ENCODE data around the gene CTCFL.

Gene CTCFL, protein sequence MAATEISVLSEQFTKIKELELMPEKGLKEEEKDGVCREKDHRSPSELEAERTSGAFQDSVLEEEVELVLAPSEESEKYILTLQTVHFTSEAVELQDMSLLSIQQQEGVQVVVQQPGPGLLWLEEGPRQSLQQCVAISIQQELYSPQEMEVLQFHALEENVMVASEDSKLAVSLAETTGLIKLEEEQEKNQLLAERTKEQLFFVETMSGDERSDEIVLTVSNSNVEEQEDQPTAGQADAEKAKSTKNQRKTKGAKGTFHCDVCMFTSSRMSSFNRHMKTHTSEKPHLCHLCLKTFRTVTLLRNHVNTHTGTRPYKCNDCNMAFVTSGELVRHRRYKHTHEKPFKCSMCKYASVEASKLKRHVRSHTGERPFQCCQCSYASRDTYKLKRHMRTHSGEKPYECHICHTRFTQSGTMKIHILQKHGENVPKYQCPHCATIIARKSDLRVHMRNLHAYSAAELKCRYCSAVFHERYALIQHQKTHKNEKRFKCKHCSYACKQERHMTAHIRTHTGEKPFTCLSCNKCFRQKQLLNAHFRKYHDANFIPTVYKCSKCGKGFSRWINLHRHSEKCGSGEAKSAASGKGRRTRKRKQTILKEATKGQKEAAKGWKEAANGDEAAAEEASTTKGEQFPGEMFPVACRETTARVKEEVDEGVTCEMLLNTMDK

DNA sequence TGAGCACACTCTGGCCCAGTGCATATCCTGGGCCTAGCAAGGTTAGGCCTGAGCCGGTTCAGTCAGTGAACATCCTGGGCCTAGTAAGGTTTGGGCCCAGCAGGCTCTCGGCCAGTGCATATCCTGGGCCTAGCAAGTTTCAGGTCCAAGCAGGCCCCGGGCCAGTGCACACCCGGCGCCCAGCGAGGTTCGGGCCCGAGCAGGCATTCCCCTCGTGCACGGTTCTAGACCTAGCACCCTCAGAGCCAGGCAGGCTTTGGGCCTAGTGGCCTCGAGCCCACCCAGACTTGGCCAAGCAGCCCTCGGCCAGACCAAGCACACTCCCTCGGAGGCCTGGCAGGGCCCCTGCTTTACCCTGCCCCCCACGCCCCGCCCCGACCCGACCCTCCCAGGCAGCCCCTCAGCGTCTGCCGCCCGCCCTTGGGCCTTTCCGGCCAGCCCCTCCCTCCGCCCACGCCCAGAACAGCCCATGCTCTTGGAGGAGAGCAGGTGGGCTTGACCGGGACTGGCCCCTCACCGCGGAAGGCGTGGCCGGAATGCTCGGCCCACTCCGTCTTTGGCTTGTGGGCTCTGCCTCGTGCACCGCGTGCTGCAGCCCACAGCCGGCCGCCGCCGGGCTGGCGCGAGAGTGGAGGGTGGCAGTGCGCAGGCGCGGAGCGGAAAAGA is at the start of gene CTCFL:
Gene CTCFL, minus strand, starts transcription at position 630 of the 666 bp plus-strand sequence. CDS start 935 bp downstream, outside the sequence.
- DNase-seq: no peak

DNA sequence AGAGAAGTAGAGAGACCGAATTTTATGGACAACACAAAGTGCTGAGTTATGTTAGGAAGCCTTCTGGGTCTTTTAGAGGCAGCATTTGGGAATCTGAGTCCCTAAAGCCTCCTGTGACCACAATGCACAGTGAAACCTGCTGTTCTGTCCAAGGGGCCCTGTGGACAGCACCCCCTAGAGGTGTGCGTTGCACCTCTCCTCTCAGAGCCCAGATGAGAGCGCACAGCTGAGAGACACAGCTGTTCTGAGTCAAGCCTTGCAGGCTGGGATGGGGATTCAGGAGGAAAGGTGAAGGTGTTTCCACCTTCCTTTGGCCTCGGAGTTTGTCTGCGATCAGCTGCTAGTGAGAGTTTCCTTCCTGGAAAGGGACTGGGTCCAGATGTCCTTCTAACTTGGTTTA is 49.0 kb upstream of the CTCFL start:
- no peak for DNase-seq

DNA sequence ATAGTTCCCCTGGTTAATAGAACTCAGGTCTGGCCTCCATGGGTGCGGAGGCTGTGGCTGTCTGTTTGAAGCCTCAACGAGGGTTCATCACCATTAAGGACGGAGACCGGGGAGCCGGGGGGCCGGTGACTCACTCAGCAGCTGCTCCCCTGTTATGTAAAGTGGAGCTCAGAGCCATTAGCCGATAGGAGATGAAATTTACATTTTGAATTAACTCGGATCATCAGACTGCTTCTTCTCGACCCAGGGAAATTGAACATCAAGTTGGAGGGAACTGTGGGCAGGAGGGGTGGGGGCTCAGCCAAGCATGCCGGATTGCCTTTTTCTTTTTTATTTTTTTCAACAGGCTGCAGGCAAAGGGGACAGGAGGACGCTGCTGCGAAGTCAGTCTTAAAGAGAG is 48.3 kb upstream of the CTCFL start:
- DNase-seq: no peak

DNA sequence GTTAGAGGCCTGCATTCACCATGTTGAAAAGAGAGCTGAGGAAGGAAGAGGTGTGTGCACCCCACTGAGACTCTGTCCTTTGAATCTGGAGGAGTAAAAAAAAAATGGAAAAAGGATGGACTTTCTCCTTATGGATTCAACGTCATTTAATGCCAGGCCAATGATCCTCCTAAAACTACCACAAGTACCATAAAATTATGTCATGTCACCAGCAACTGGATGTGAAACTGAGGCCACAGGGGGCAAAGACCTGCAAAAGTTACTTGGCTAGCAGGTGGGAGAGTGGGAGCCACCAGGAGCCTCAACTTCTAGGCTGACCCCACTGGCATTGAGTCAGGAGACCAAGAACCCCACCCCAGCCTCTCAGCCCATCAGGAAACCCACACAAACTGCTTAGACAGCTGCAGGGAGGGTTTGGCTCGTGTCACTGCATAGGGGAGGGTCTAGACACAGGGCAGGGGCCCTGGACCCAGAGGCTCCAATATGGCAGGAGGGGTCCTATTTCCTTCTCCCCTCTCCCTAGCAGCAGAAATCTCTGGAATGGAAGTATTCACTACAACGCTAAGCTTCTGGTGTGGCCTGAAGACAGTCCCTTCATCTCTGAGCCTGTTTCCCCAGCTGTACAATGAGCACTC is 47.0 kb upstream of the CTCFL start:
- no peak for DNase-seq

DNA sequence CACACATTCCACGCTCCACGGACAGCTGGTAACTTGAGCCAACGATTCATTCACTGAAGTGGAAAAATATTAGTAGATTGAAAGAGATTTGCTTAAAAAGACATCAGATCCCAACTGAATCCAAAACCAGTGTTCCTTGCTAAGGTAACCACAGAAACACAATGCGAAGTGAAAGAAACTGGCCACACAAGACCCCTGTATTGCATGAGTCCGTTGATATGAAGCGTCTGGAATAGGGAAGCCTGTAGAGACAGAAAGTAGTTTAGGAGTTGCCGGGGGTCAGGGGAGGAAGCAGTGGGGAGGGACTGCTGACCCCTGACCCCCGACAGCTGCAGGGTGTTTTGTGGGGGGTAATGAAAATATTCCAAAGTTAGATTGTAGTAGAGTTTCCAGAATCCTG is 46.0 kb upstream of the CTCFL start:
- no peak for DNase-seq

DNA sequence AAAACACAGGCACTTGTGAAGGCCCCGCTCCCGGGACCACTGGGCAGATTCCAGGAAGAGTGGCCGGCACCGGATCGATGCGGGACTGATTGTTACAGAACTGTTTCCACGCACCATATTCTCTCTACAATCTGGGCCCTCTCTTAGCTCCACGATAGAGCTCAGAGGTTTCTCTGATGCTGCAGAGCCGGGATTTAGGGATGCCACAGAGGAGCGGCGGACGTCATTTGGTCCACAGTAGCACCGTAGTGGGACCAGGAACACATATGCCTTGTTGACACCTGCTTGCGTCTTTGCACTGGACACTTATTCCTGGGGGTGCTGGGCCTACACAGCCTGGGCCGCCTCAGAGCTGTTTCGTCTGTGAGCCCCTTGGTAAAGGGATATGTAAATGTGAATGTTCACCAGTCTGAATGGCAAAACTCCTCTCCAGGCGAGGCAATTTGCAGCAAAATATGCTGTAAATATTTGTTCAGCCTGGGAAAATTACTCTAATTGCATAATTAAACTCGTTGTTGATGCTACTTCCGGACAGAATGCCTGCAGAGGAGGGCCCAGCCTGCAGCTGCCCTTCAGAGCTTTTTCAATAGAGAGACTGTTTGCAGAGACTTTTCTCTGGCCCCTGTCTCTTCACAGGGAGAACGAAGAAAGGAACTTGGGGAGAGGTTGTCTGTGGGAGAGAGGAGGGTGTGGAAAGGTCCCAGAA is 45.4 kb upstream of the CTCFL start:
- no peak for DNase-seq

DNA sequence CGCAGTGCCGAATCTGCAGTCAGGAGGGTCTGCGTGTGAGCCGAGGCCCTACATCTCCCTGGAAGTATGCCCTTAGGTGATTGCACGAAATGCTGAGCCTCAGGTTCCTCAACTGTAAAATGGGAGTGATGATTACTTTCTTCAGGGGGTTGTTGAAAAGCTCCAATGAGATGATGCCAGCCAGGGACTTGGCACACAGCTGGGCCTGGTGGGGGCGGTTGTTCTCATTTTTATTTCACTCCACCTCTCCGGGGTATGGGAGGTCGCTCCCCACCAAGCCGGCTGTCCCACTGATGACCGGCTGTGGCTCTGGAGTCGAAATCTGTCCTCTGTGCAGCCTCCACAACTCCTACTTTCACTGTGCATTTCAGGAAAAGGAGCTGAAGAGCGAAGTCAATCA is 44.0 kb upstream of the CTCFL start:
- no peak for DNase-seq

DNA sequence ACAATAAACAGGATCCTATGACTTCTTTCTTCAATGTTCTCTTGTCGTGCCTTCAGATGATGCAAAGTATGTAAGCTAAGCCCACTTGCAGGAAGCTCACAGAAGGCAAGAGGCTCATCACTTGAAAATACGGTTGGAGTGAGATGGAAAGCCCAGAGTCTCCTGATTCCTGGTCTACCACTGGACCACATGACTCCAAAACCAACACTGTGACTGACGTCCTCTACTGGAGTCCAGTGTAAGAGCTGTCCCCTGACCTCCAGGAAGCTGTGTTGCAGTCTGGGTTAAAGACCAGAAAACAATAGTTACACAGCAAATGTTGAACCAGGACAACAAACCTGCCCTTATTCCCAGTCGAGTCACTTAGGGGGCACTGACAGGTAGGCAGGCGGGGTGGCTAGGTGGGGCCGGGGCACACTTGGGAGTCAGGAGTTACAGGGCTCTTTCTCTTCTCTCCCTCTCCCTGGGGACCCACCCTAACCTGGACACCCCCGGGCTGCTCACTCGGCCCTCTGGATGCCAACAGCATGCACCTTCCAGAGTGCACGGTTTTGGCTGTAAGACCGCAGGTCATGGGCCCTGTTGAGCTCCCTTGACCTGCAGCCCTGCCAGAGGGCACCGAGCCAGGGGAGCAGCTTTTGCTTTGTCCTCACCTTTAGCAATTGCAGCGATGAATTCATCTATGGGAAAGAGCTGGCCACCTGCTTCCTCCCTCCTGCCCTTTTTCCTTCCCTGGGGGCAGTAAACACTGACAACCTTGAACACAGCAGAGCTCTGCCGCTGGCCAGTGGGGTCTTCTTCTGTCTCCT is 43.4 kb upstream of the CTCFL start:
- no peak for DNase-seq

DNA sequence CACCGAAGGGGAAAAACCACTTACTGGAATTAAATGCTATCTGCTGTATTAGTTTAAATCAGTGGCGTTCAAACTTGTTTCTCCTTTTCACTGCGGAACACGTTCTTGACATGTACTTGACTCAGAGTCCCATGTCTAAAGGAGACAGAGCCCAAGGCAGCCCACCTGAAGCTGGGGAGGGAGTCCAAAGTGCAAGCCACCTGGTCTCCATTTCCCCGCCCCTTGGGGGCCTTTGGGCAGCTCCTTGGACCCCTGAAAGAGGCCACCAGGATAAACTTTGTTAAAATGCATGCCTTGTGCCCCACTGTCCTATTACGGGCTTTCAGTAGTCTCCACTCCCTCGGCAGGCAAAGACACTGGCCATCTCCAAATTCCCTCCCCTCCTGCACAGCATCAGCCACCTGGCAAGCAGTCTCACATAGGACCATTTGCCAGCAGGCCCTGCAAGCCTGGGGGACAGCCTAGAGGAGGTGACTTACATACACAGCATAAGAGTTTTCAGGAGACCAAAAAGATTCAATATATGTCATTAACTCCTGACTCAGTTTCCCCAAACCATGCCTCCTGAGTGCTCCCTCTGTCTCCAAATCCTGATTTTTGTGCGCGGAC is 42.6 kb upstream of the CTCFL start:
- DNase-seq: no peak

DNA sequence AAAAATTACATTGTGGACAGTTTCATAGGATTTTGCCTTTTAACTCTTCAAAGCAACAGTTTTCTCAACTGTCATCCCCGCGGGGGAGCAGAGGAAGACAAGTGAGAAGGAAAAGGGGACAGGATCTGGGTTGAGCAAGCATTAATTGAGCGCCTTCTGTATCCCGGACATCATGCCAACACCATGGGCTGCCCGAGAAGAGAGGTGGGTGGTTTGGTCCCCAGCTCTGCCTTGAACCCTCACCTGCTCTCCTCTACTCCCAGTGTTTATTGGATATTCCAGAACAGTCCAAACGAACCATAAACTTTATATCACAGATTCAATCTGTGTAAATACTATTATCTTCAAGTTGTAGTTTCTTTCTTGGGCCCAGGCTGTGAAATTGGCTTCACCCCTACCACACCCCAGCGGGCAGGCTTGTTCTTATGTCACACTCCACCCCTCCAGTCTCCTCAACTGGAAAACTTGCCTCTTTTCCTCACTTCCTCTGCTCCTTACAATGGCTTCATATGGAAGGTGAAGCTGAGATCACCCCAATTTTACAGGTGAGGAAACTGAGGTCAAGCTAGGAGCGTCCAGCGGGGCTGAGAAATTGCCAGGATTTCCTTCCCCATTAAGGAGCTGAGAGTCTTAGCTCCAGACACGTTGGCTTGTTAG is 42.0 kb upstream of the CTCFL start:
- DNase-seq: no peak

DNA sequence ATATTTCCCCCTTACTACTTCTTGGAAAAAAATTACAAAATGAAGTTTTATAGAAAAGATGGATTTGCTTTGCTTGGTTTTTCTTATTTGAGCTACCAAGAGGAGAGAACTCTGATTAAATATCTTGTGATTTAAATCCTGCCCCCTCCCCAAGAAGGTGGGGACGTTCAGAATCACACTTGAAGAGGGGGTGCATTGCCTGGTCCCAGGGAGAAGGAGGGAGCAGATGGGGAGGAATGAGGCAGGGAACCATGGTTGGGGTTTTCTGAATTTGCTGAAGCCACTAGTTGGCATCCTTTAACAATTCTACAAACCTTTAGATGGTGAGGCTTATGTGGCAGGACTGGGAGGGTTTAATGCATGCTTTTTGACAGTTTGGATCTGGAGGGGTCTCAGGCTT is 41.5 kb upstream of the CTCFL start:
- DNase-seq: no peak

DNA sequence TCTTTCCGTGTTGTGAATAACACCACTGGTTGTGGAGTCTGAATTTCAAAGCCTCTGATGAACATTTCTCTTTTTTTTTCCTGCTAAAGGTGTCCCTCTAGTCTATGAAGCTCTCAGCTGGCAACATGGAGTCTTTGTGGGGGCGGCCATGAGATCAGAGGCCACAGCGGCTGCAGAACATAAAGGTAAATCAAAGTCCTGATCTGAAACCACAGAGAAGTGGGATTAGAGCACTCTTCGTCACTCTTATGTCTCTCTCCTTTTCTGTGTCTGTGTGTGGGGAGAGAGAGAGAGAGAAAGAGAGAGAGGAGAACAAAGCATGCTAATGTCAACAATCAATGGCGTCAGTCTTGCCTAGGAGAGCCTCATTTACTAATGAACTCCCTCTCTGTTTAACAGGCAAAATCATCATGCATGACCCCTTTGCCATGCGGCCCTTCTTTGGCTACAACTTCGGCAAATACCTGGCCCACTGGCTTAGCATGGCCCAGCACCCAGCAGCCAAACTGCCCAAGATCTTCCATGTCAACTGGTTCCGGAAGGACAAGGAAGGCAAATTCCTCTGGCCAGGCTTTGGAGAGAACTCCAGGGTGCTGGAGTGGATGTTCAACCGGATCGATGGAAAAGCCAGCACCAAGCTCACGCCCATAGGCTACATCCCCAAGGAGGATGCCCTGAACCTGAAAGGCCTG is 40.2 kb upstream of the CTCFL start:
- no peak for DNase-seq

DNA sequence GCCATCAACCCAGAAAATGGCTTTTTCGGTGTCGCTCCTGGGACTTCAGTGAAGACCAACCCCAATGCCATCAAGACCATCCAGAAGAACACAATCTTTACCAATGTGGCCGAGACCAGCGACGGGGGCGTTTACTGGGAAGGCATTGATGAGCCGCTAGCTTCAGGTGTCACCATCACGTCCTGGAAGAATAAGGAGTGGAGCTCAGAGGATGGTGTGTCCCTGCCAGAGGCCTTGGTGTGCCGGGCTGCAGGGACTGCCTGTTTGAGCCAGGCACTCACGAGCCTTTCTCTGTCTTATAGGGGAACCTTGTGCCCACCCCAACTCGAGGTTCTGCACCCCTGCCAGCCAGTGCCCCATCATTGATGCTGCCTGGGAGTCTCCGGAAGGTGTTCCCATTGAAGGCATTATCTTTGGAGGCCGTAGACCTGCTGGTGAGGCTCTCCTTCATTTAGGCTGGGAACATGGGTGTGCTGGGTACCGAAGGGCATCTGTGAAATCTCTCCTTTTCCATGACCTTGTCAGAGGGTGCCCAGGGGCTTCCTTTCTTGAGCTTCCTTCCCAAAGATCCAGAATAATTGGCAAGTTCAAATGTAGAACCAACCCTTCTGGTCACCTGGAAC is 39.4 kb upstream of the CTCFL start:
- no peak for DNase-seq

DNA sequence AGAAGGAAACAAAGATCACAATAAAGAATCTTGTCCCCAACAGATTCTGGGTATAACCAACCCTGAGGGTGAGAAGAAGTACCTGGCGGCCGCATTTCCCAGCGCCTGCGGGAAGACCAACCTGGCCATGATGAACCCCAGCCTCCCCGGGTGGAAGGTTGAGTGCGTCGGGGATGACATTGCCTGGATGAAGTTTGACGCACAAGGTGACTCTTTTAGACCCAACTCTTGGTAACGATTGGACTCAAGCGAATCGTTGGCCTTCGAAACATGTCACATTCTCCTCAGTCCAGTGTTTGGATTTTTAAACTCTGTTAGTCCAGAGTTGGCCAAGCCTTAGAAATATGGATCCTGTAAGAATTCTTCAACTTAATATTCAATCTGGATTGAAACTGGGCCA is 38.6 kb upstream of the CTCFL start:
- DNase-seq: no peak

DNA sequence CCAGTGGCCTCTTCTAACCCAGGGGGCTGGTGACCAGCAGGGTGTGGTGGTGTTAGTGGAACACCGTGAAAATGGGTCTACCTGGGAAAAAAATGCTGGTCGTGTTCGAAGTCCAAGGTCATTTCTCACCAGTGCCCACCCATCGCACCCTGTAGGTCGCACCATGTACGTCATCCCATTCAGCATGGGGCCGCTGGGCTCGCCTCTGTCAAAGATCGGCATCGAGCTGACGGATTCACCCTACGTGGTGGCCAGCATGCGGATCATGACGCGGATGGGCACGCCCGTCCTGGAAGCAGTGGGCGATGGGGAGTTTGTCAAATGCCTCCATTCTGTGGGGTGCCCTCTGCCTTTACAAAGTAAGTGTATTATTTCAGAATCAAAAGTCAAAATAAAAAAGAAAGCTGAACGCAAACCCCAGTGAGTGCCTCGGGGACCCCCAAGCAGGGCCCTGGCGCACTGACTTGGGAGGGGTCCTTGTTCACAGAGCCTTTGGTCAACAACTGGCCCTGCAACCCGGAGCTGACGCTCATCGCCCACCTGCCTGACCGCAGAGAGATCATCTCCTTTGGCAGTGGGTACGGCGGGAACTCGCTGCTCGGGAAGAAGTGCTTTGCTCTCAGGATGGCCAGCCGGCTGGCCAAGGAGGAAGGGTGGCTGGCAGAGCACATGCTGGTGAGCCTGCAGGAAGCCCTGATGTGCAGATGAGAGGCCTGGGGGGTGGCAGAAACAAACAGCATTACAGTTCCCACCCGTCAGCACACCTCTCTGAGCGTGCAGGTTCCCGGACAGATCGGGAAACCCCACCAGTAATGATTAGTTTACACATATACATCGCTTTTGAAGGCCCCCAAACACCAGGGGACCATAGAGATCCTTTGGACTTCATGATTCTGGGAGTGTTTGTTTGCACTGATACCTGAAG is 37.9 kb upstream of the CTCFL start:
- DNase-seq: no peak

DNA sequence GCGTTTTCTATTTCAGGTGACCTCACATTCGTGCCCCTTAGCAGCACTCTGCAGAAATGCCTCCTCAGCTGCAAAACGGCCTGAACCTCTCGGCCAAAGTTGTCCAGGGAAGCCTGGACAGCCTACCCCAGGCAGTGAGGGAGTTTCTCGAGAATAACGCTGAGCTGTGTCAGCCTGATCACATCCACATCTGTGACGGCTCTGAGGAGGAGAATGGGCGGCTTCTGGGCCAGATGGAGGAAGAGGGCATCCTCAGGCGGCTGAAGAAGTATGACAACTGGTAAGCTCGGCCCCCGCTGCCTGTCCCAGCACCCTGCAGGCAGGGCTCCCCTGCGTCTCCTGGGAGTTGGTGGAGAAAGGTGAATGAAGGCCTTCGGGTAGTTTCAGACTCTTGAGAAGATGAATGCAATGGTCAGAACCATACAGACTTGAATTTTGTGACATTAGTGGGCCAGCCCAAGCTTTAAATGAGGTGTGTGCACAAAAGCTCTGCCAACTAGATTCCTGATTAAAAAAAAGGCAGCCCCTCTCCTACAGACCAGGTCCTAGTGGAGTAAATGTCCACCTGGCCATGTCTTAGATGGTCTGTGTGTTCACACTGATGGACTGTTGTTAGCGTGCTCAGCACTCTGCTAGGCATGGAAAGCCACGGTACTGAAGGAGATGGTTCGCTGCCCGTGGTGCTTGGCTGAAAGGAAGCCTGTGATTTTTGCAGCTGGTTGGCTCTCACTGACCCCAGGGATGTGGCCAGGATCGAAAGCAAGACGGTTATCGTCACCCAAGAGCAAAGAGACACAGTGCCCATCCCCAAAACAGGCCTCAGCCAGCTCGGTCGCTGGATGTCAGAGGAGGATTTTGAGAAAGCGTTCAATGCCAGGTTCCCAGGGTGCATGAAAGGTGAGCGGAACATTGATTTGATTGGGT is 36.7 kb upstream of the CTCFL start:
- DNase-seq: no peak

DNA sequence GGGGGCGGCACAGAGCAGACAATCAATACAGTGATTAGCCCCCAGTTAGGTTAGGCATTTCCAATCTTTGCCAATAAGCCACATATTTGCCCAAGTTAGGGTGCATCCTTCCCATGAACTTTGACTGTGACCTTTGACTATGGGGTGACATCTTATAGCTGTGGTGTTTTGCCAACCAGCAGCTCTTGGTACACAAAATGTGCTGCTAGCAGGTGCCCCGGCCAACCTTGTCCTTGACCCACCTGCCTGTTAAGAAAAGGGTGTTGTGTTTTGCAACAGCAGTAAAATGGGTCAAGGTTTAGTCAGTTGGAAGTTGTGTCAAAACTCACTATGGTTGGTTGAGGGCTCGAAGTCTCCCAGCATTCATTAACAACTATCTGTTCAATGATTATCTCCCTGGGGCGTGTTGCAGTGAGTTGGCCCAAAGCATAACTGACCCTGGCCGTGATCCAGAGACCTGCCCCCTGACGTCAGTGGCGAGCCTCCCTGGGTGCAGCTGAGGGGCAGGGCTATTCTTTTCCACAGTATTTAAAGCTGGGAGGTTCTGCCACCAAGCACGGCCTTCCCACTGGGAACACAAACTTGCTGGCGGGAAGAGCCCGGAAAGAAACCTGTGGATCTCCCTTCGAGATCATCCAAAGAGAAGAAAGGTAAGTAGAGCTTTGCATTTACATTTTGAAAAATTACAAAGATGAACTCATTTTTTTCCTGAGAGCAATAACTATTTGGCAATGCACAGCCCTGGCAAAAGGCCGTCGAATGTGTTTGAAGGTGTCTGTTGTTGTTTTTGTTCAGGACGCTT is 35.8 kb upstream of the CTCFL start, which contains the start of gene PCK1:
Gene PCK1, plus strand, starts transcription at position 557 of the 802 bp plus-strand sequence. CDS start 302 bp downstream, outside the sequence.
- DNase-seq: no peak

All from stimulated activated CD4-positive, alpha-beta T cell treated with anti-CD3 and anti-CD28 coated beads, Interleukin-15, amount 100 ng/mL, for 24 hours (primary cell).